SU-DHL-6 (cell line): ENCODE results near the gene CADM2.

Experiments used
- EZH2phosphoT487 ChIP-seq: fragments of 200-600 bp; sonication (generic), shearing (Covaris generic); conservative IDR thresholded peaks from 2 replicates; pipeline ENCODE4 v1.6.1; 2018; ENCODE audit warnings: mild to moderate bottlenecking, antibody characterized with exemption, low read length, moderate library complexity, mixed read lengths
- TF ChIP-seq, protein P1 (sequence below): fragments of 200-600 bp; sonication (generic); IDR thresholded peaks from one replicate; pipeline ENCODE4 v1.5.1; 2017; ENCODE audit warnings: antibody characterized with exemption, mild to moderate bottlenecking, low read length, moderate library complexity; ENCODE audit not compliant: insufficient read depth, poor library complexity, severe bottlenecking

DNA sequence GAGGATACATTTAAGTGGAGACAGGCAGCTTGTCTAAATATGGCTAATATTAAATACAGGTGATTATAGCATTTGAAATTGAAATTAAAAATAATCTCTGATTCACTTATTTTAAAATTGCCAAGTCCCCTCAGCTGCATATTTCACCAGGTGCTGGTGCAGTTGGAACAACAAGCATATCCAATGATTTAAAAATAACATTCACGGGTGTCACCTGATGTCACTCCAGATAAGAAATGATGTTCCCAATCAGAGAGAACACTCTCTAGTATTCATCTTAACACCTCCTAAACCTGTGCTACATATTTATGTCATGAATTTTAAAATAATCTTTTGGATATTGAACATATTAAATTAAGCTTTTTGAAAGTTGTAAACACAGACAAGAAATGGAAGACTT lies 249.9 kb downstream of the CADM2 start:
- TF ChIP-seq, protein P1, sequence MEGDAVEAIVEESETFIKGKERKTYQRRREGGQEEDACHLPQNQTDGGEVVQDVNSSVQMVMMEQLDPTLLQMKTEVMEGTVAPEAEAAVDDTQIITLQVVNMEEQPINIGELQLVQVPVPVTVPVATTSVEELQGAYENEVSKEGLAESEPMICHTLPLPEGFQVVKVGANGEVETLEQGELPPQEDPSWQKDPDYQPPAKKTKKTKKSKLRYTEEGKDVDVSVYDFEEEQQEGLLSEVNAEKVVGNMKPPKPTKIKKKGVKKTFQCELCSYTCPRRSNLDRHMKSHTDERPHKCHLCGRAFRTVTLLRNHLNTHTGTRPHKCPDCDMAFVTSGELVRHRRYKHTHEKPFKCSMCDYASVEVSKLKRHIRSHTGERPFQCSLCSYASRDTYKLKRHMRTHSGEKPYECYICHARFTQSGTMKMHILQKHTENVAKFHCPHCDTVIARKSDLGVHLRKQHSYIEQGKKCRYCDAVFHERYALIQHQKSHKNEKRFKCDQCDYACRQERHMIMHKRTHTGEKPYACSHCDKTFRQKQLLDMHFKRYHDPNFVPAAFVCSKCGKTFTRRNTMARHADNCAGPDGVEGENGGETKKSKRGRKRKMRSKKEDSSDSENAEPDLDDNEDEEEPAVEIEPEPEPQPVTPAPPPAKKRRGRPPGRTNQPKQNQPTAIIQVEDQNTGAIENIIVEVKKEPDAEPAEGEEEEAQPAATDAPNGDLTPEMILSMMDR = no peak
- TF ChIP-seq EZH2phosphoT487 = no peak
